Nephron (organoid): ENCODE data around the gene CYREN.
A peak's percentile ranks its signal among the peaks of the same experiment; 100 is the strongest.

Experiments
- H3K27ac Mint-ChIP-seq, 3 experiments: 2 replicates each; pipeline ENCODE4 v1.8.0; 2020; ENCODE audit warnings: mixed read lengths in 3 of 3, mild to moderate bottlenecking in 2 of 3, moderate library complexity in 1 of 3
- H3K27me3 Mint-ChIP-seq: 2 replicates; pipeline ENCODE4 v1.8.0; 2021; ENCODE audit warnings: low read depth, mild to moderate bottlenecking, moderate library complexity, mixed read lengths
- H3K36me3 Mint-ChIP-seq: 2 replicates; pipeline ENCODE4 v1.8.0; 2020; ENCODE audit warnings: low read depth, mixed read lengths
- H3K4me1 Mint-ChIP-seq: 2 replicates; pipeline ENCODE4 v1.8.0; 2020; ENCODE audit warnings: mixed read lengths
- H3K4me3 Mint-ChIP-seq, 3 experiments: 2 replicates each; pipeline ENCODE4 v1.8.0; 2020; ENCODE audit warnings: mild to moderate bottlenecking in 3 of 3, mixed read lengths in 3 of 3, moderate library complexity in 2 of 3
- H3K9me3 Mint-ChIP-seq: 2 replicates; pipeline ENCODE4 v1.8.0; 2020; ENCODE audit warnings: mixed read lengths
- CTCF ChIP-seq, 3 experiments: fragments of 200-600 bp; sonication (generic); IDR thresholded peaks; one replicate each; pipeline ENCODE4 v1.5.0; 2021; ENCODE audit warnings: antibody characterized with exemption in 3 of 3; ENCODE audit not compliant: unreplicated experiment in 3 of 3

CYREN gene

GRCh38 chr7:135194494-135195095, 24.1 kb upstream of the CYREN start:
- Mint-ChIP-seq H3K9me3 (no peaks in the 10 kb centered on the region), H3K27me3 (no peaks in the 10 kb centered on the region), H3K4me1 (no peaks in the 10 kb centered on the region), H3K4me3 (no peak overlapping the region), H3K27ac (no peak overlapping the region), H3K36me3 (peaks cover 85% of the 10 kb centered on the region)
- TF ChIP-seq CTCF (IDR thresholded peaks at IDR 0.05; ENCODE audit: unreplicated experiment in 3 of 3) = no peak

- no peaks in the 10 kb centered on the region for H3K27me3 Mint-ChIP-seq
- no peak overlapping the region for H3K4me3 Mint-ChIP-seq
- peaks cover 87% of the 10 kb centered on the region for H3K36me3 Mint-ChIP-seq
- no peak for TF ChIP-seq CTCF (IDR thresholded peaks at IDR 0.05; ENCODE audit: unreplicated experiment in 3 of 3)
- H3K4me1 Mint-ChIP-seq = no peaks in the 10 kb centered on the region
- no peak overlapping the region for H3K27ac Mint-ChIP-seq
- no peaks in the 10 kb centered on the region for H3K9me3 Mint-ChIP-seq
These were observed 23.1 kb upstream of the CYREN start for GRCh38 chr7:135193615-135194081.

GRCh38 chr7:135192914-135193536, 22.5 kb upstream of the CYREN start:
- H3K9me3 Mint-ChIP-seq = no peaks in the 10 kb centered on the region

GRCh38 chr7:135190703-135191102, 20.2 kb upstream of the CYREN start:
- Mint-ChIP-seq H3K9me3 (no peaks in the 10 kb centered on the region), H3K4me1 (no peaks in the 10 kb centered on the region), H3K36me3 (peaks cover 88% of the 10 kb centered on the region), H3K27ac (no peak overlapping the region), H3K27me3 (no peaks in the 10 kb centered on the region), H3K4me3 (no peak overlapping the region)
- no peak for TF ChIP-seq CTCF (IDR thresholded peaks at IDR 0.05; ENCODE audit: unreplicated experiment in 3 of 3)

More at GRCh38 chr7:135192914-135193536, 22.5 kb upstream of the CYREN start:
- Mint-ChIP-seq H3K27ac (no peak overlapping the region), H3K4me3 (no peak overlapping the region), H3K4me1 (no peaks in the 10 kb centered on the region), H3K36me3 (peaks cover 87% of the 10 kb centered on the region), H3K27me3 (no peaks in the 10 kb centered on the region)
- no peak for TF ChIP-seq CTCF (IDR thresholded peaks at IDR 0.05; ENCODE audit: unreplicated experiment in 3 of 3)

GRCh38 chr7:135189961-135190360, 19.5 kb upstream of the CYREN start:
- peaks cover 89% of the 10 kb centered on the region for H3K36me3 Mint-ChIP-seq
- no peak overlapping the region for H3K4me3 Mint-ChIP-seq
- H3K9me3 Mint-ChIP-seq = no peaks in the 10 kb centered on the region
- H3K27me3 Mint-ChIP-seq = no peaks in the 10 kb centered on the region
- H3K27ac Mint-ChIP-seq = peak overlapping the region in 1 of 3 experiments; percentile 21
- no peaks in the 10 kb centered on the region for H3K4me1 Mint-ChIP-seq
- TF ChIP-seq CTCF (IDR thresholded peaks at IDR 0.05; ENCODE audit: unreplicated experiment in 3 of 3) = no peak

GRCh38 chr7:135189221-135189662, 18.7 kb upstream of the CYREN start:
- TF ChIP-seq CTCF (IDR thresholded peaks at IDR 0.05; ENCODE audit: unreplicated experiment in 3 of 3) = no peak
- no peaks in the 10 kb centered on the region for H3K4me1 Mint-ChIP-seq
- no peaks in the 10 kb centered on the region for H3K9me3 Mint-ChIP-seq
- no peak overlapping the region for H3K27ac Mint-ChIP-seq
- H3K4me3 Mint-ChIP-seq = no peak overlapping the region
- peaks cover 90% of the 10 kb centered on the region for H3K36me3 Mint-ChIP-seq
- no peaks in the 10 kb centered on the region for H3K27me3 Mint-ChIP-seq
